ENCODE results near the gene UBE2L6. TPM values are rescaled to one million over a fixed set of nuclear protein-coding genes. Genes with fewer than 3 reads are reported as not detected.

UBE2L6 gene
- total and polyA plus RNA-seq, 11 donors: 10.2 to 175 (median 14.5) TPM

- intact Hi-C loops (cut with DNase I): loop anchor here in 1 of 10 donors (10.0 kb wide), 1 partner anchor 267 kb away; no protein-coding TSS in a partner anchor
- DNase-seq (no peak), ATAC-seq (peak in 1 of 4 donors; percentile 36)
- no peak for TF ChIP-seq CTCF (IDR thresholded peaks at IDR 0.05)
- TF ChIP-seq POLR2A (IDR thresholded peaks at IDR 0.05): no peak
- Histone ChIP-seq H3K4me1 (peaks cover 0 to 11% (median 0%) of the 10 kb centered on the region in 12 donors), H3K4me3 (no peak overlapping the region), H3K27ac (no peak overlapping the region), H3K36me3 (peaks cover 0 to 74% (median 38%) of the 10 kb centered on the region in 9 donors), H3K27me3 (no peaks in the 10 kb centered on the region), H3K9me3 (no peaks in the 10 kb centered on the region)
- 40 to 44% (median 43%) methylated on average over 6 of the region's 6 CpGs for WGBS, 4 donors
Observed at GRCh38 chr11:57547854-57548377, 19.6 kb downstream of the UBE2L6 start.

- ATAC-seq (no peak), DNase-seq (no peak)
- no peak for TF ChIP-seq CTCF (IDR thresholded peaks at IDR 0.05)
- no peak for TF ChIP-seq POLR2A (IDR thresholded peaks at IDR 0.05)
- WGBS, 4 donors: 61 to 64% (median 63%) methylated on average over 5 of the region's 5 CpGs
- Histone ChIP-seq H3K4me1 (peaks cover 0 to 11% (median 0%) of the 10 kb centered on the region in 12 donors), H3K27ac (no peak overlapping the region), H3K36me3 (peaks cover 0 to 64% (median 29%) of the 10 kb centered on the region in 9 donors), H3K27me3 (no peaks in the 10 kb centered on the region), H3K4me3 (no peak overlapping the region), H3K9me3 (no peaks in the 10 kb centered on the region)
- intact Hi-C loops (cut with DNase I): loop anchor here in 1 of 10 donors (10.0 kb wide), 1 partner anchor 268 kb away; no protein-coding TSS in a partner anchor
Observed at GRCh38 chr11:57546869-57547475, 20.5 kb downstream of the UBE2L6 start.

DNA sequence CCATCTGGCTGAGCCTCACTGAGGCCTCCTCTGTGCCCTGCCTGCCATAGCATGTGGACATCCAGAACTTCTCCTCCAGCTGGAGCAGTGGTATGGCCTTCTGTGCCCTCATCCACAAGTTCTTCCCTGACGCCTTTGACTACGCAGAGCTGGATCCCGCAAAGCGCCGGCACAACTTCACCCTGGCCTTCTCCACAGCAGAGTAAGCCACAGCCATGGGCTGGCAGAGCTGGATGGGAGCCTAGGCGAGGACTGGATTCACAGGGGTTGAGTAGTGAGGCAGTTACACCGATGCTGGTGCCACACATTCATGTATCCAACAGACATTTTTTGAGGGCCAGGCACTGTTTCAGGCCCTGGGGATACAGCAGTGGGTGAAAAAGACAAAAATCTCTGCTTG lies 21.0 kb downstream of the UBE2L6 start:
- H3K4me3 ChIP-seq: no peak overlapping the region
- H3K36me3 ChIP-seq: peaks cover 0 to 59% (median 23%) of the 10 kb centered on the region in 9 donors
- no peak overlapping the region for H3K27ac ChIP-seq
- intact Hi-C loops (cut with DNase I): loop anchor here in 1 of 10 donors (10.0 kb wide), 1 partner anchor 268 kb away; no protein-coding TSS in a partner anchor
- H3K9me3 ChIP-seq: no peaks in the 10 kb centered on the region
- WGBS, 4 donors: 95 to 98% (median 97%) methylated on average over 7 of the region's 7 CpGs
- ATAC-seq (no peak), DNase-seq (no peak)
- TF ChIP-seq CTCF (IDR thresholded peaks at IDR 0.05): no peak
- no peak for TF ChIP-seq POLR2A (IDR thresholded peaks at IDR 0.05)
- peaks cover 0 to 11% (median 0%) of the 10 kb centered on the region in 12 donors for H3K4me1 ChIP-seq
- H3K27me3 ChIP-seq: no peaks in the 10 kb centered on the region

DNA sequence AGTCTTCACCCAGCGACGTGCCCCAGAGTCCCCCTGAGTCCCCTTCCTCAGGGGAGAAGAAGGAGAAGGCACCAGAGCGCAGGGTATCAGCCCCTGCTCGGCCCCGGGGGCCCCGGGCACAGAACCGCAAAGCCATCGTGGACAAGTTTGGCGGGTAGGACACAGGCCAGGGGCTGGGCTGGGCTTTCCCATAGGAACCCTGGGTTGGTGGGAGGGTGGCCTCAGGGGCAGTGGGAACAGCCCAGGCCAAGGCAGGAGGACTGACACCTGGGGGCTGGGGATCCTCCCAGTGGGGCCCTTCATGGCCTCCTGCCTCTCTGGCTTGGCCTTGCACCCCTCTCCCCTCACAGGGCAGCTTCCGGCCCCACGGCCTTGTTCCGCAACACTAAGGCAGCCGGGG lies 21.6 kb downstream of the UBE2L6 start:
- 91 to 98% (median 94%) methylated on average over 10 to 13 of the region's 13 CpGs for WGBS, 4 donors

More for the DNA sequence above, 21.6 kb downstream of the UBE2L6 start:
- no peaks in the 10 kb centered on the region for H3K9me3 ChIP-seq
- no peak overlapping the region for H3K4me3 ChIP-seq
- H3K27me3 ChIP-seq: no peaks in the 10 kb centered on the region
- DNase-seq: no peak
- TF ChIP-seq POLR2A (IDR thresholded peaks at IDR 0.05): no peak
- no peak for TF ChIP-seq CTCF (IDR thresholded peaks at IDR 0.05)
- no peak for ATAC-seq
- peaks cover 0 to 53% (median 18%) of the 10 kb centered on the region in 9 donors for H3K36me3 ChIP-seq
- intact Hi-C loops (cut with DNase I): loop anchor here in 1 of 10 donors (10.0 kb wide), 1 partner anchor 269 kb away; no protein-coding TSS in a partner anchor
- peaks cover 0 to 11% (median 0%) of the 10 kb centered on the region in 12 donors for H3K4me1 ChIP-seq
- no peak overlapping the region for H3K27ac ChIP-seq
